Heart left ventricle (tissue), 16 donors: ENCODE data around the gene TREH. TPM values are rescaled to one million over a fixed set of nuclear protein-coding genes. Genes with fewer than 3 reads are reported as not detected.

ENCODE experiments used
- ATAC-seq, 4 donors: fragments of 200-7000 bp; cut with Tn5 transposase; one replicate each; pipeline ENCODE4 v1.9.1; 2020 to 2022; ENCODE audit warnings: moderate library complexity in 4 of 4, mild to moderate bottlenecking in 3 of 4, moderate number of reproducible peaks in 1 of 4
- DNase-seq, 5 donors: peaks; one replicate each; pipeline ENCODE4 v3.0.0-alpha.2; 2020
- H3K27ac ChIP-seq, 12 donors: fragments of 200-600 bp; sonication (generic) in 4 of 12; one replicate each; pipeline versions ENCODE4 v1.5.0 to v1.8.0; 2016 to 2022; ENCODE audit warnings: mild to moderate bottlenecking in 2 of 12
- H3K27me3 ChIP-seq, 9 donors: fragments of 200-600 bp; sonication (generic) in 2 of 9; one replicate each; pipeline versions ENCODE4 v1.5.1 to v1.8.0; 2016 to 2022; ENCODE audit warnings: mild to moderate bottlenecking in 3 of 9
- H3K36me3 ChIP-seq, 9 donors: fragments of 200-600 bp; sonication (generic) in 2 of 9; one replicate each; pipeline versions ENCODE4 v1.5.0 to v1.8.0; 2018 to 2022; ENCODE audit warnings: mild to moderate bottlenecking in 2 of 9
- H3K4me1 ChIP-seq, 12 donors: fragments of 200-600 bp; sonication (generic) in 4 of 12; one replicate each; pipeline versions ENCODE4 v1.5.0 to v1.8.0; 2016 to 2022; ENCODE audit warnings: mild to moderate bottlenecking in 3 of 12
- H3K4me3 ChIP-seq, 12 donors: fragments of 200-600 bp; sonication (generic) in 4 of 12; one replicate each; pipeline versions ENCODE4 v1.5.0 to v1.8.0; 2017 to 2022; ENCODE audit warnings: mild to moderate bottlenecking in 9 of 12, moderate library complexity in 4 of 12
- H3K9me3 ChIP-seq, 12 donors: fragments of 200-600 bp; sonication (generic) in 4 of 12; one replicate each; pipeline versions ENCODE4 v1.5.0 to v1.8.0; 2016 to 2022; ENCODE audit warnings: mild to moderate bottlenecking in 1 of 12
- CTCF ChIP-seq, 12 donors: fragments of 200-600 bp; sonication (generic) in 4 of 12; IDR thresholded peaks; one replicate each; pipeline versions ENCODE4 v1.5.0 to v1.8.0; 2018 to 2022; ENCODE audit warnings: antibody characterized with exemption in 12 of 12, mild to moderate bottlenecking in 5 of 12
- POLR2A ChIP-seq, 2 donors: fragments of 450-650 bp; IDR thresholded peaks; one replicate each; pipeline ENCODE4 v1.6.1; 2017; ENCODE audit warnings: antibody characterized with exemption in 2 of 2, mild to moderate bottlenecking in 2 of 2, moderate library complexity in 2 of 2
- WGBS, 4 donors: extraction: QIAGEN DNeasy Blood & Tissue Kit in 2 of 4; methylation state at CpG; one replicate each; pipeline versions ENCODE4 v1.1.5 to v1.1.7; 2013 to 2018; 5-methylcytosine and 5-hydroxymethylcytosine counted together
- intact Hi-C, 10 donors: fragments of 100-400 bp; cut with DNase I; formaldehyde crosslinking; loops; one replicate each; pipeline versions ENCODE4 v1.11.1 to v1.14.2; 2022
- polyA plus RNA-seq, 2 donors: library from polyadenylated mRNA; stranded (reverse); fragments of 200-250 nt; gene quantifications; one replicate each; pipeline ENCODE4 v1.2.3, GENCODE V29; 2013
- total RNA-seq, 9 donors: library from RNA; depleted of rRNA in 2 of 9; stranded (reverse); fragments of >200 nt in 2 of 9; fragmentation: NEBNext Ultra II Directional in 3 of 9; extraction: Animal tissue kit (Norgen Biotek cat#: 25700) in 3 of 9; gene quantifications; one replicate each; pipeline versions ENCODE4 v1.1.0 to v1.2.4, GENCODE V29; 2016 to 2023
- donor health status: ischemic (EF 13 %, LVEDD 7.1; RV severe dilation, severe dysfunction).
- donor health status: healthy with polysubstance abuse.
- donor health status: DM: no; HTN: yes; CAD: no.
- donor health status: DM: no; HTN: no; CAD: no.
- donor health status: ischemic (EF 25% LVEDD 6.9; RV normal size, moderate dysfunction).
- donor health status: ischemic (EF 25% LVEDD 5.7; RV mildly dilated, moderate dysfunction).
- donor health status: healthy.
- donor health status: DM: yes; HTN: yes; CAD: no.
- donor health status: ischemic (EF 35%, LVEDD 5.7; RV mildly dilated, moderate dysfunction).
- donor health status: nonischemic (EF 11% LVEDD 7.7; RV severe dilation, severe dysfunction).
- donor health status: DM: yes; HTN: yes; CAD: no.
- donor health status: PGD.
- donor health status: ischemic (EF 29% LVEDD 5.4; RV normal size, mild dysfunction).
- donor health status: nonischemic (EF 23%, LVEDD 6.1; RV moderate dilation, normal function).

The TREH gene
- total and polyA plus RNA-seq, 11 donors: 0.17 to 1.7 TPM; not detected in 9

- no peaks in the 10 kb centered on the region for H3K9me3 ChIP-seq
- no peak overlapping the region for H3K4me3 ChIP-seq
- DNase-seq: peak in 2 of 5 donors; percentile 23 to 31
- WGBS, 4 donors: 88 to 96% (median 90%) methylated on average over 7 of the region's 7 CpGs
- TF ChIP-seq POLR2A (IDR thresholded peaks at IDR 0.05): no peak
- no peak for TF ChIP-seq CTCF (IDR thresholded peaks at IDR 0.05)
- no peak for ATAC-seq
- peaks cover 0 to 81% (median 73%) of the 10 kb centered on the region in 9 donors for H3K36me3 ChIP-seq
- intact Hi-C loops: loop anchor here (5.0 to 10.0 kb wide), 6 partner anchors 33 to 63 kb away; partner anchors contain the start of gene PHLDB1 (in 6 of the 10)
- no peaks in the 10 kb centered on the region for H3K27me3 ChIP-seq
- peaks cover 0 to 26% (median 15%) of the 10 kb centered on the region in 12 donors for H3K4me1 ChIP-seq
- no peak overlapping the region for H3K27ac ChIP-seq
These were observed 23.8 kb downstream of the TREH start for GRCh38 chr11:118655486-118656190.

- H3K36me3 ChIP-seq: peaks cover 0 to 99% (median 91%) of the 10 kb centered on the region in 9 donors
- TF ChIP-seq CTCF (IDR thresholded peaks at IDR 0.05) (no peak), POLR2A (IDR thresholded peaks at IDR 0.05) (no peak)
- no peak overlapping the region for H3K27ac ChIP-seq
- ATAC-seq (no peak), DNase-seq (peak in 1 of 5 donors; percentile 22)
- no peaks in the 10 kb centered on the region for H3K27me3 ChIP-seq
- 78 to 86% (median 84%) methylated on average over 8 of the region's 8 CpGs for WGBS, 4 donors
- H3K4me1 ChIP-seq: peaks cover 0 to 10% (median 4%) of the 10 kb centered on the region in 12 donors
- no peaks in the 10 kb centered on the region for H3K9me3 ChIP-seq
- intact Hi-C loops: loop anchor here in 1 of 10 donors (10.0 kb wide), 1 partner anchor 49 kb away; the partner anchor contains the start of gene PHLDB1
- H3K4me3 ChIP-seq: no peak overlapping the region
These were observed 25.6 kb downstream of the TREH start for GRCh38 chr11:118653684-118654390.

DNA sequence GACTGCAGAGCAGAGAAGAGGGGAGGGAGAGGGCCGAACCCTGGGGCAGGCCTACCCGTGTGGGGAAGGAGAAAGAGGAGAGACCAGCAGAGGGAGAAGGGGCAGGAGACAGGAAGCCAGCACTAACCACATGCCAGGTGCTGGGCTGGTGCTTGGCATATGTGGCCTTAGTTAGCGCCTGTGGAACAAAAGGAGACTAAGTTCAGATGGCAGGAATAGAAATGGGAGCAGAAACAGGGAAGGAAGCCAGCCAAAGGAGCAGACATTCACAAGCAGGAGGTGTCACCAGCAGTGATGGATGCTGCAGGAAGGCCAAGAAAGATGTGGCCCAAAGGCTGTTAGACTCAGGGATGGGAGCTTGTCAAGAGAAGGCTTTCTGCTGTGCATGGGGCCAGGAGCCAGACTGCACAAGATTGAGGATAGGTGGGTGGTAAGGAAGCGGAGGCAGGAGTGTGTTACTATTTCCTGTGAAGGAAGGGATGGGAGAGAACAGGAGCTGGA is 26.7 kb downstream of the TREH start:
- H3K4me3 ChIP-seq: no peak overlapping the region
- peaks cover 0 to 5% (median 0%) of the 10 kb centered on the region in 12 donors for H3K4me1 ChIP-seq
- H3K36me3 ChIP-seq: peaks cover 0 to 100% (median 98%) of the 10 kb centered on the region in 9 donors
- intact Hi-C loops: loop anchor here in 1 of 10 donors (10.0 kb wide), 1 partner anchor 48 kb away; the partner anchor contains the start of gene PHLDB1
- no peak overlapping the region for H3K27ac ChIP-seq
- H3K27me3 ChIP-seq: no peaks in the 10 kb centered on the region
- TF ChIP-seq CTCF (IDR thresholded peaks at IDR 0.05) (no peak), POLR2A (IDR thresholded peaks at IDR 0.05) (no peak)
- H3K9me3 ChIP-seq: no peaks in the 10 kb centered on the region
- 60 to 69% (median 63%) methylated on average over 4 of the region's 4 CpGs for WGBS, 4 donors
- no peak for ATAC-seq
- DNase-seq: peak in 2 of 5 donors; percentile 17 to 28

DNA sequence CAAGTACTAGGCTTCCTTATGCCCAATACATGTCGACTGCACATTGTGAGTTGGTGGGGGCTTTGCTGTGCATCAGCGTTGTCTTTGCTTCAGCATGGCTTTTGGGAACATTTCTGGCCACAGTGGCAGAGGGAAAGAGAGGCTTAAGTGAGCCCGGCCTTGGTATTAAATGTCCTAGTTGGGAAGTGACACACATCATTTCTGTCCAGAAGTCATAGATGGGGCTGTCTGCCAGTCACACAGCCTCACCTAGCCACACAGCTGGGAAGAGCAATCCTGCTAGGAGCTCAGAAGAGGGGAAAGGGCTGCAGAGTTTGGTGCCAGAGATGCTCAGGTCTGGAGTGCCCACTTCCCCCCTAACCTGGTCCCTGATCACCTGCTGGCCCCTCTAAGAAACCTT is 27.6 kb downstream of the TREH start:
- ATAC-seq: no peak
- DNase-seq: peak in 1 of 5 donors; percentile 13
- Histone ChIP-seq H3K9me3 (no peaks in the 10 kb centered on the region), H3K27me3 (no peaks in the 10 kb centered on the region), H3K27ac (no peak overlapping the region), H3K4me3 (no peak overlapping the region), H3K4me1 (peaks cover 0 to 5% (median 0%) of the 10 kb centered on the region in 12 donors), H3K36me3 (peaks cover 0 to 99% (median 98%) of the 10 kb centered on the region in 9 donors)
- intact Hi-C loops: loop anchor here in 1 of 10 donors (10.0 kb wide), 1 partner anchor 47 kb away; the partner anchor contains the start of gene PHLDB1
- TF ChIP-seq CTCF (IDR thresholded peaks at IDR 0.05): no peak
- TF ChIP-seq POLR2A (IDR thresholded peaks at IDR 0.05): no peak
- 78 to 97% (median 89%) methylated on average over 3 of the region's 3 CpGs for WGBS, 4 donors
